ENCODE data around the gene RGS7.
"Not testable (repeated sequence)": the region's sequence is repeated elsewhere in the genome, so short reads cannot be mapped to it uniquely, and the experiment has no call there.

DNA sequence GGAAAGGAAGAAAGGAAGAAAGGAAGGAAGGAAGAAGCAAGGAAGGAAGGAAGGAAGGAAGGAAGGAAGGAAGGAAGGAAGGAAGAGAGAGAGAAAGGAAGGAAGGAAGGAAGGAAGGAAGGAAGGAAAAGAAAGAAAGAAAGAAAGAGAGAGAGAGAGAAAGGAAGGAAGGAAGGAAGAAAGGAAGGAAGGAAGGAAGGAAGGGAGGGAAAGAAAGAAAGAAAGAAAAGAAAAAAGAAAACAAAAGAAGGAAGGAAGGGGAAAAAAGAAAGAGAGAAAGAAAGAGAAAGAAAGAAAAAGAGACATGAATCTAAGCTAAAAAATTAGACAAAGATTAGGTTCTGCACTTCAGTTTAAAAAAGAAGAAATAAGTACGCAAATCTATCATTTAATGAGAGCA is 136.1 kb downstream of the RGS7 start:
- TF ChIP-seq, protein P1, sequence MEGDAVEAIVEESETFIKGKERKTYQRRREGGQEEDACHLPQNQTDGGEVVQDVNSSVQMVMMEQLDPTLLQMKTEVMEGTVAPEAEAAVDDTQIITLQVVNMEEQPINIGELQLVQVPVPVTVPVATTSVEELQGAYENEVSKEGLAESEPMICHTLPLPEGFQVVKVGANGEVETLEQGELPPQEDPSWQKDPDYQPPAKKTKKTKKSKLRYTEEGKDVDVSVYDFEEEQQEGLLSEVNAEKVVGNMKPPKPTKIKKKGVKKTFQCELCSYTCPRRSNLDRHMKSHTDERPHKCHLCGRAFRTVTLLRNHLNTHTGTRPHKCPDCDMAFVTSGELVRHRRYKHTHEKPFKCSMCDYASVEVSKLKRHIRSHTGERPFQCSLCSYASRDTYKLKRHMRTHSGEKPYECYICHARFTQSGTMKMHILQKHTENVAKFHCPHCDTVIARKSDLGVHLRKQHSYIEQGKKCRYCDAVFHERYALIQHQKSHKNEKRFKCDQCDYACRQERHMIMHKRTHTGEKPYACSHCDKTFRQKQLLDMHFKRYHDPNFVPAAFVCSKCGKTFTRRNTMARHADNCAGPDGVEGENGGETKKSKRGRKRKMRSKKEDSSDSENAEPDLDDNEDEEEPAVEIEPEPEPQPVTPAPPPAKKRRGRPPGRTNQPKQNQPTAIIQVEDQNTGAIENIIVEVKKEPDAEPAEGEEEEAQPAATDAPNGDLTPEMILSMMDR (IDR thresholded peaks at IDR 0.05) = not testable (repeated sequence)
- TF ChIP-seq POLR2A (IDR thresholded peaks at IDR 0.05) = not testable (repeated sequence)

Measured in Peyer's patch (tissue), 4 donors.